BLaER1 treated with 17β-estradiol and CSF1 and Interleukin-3, amounts not matched to agents 10 nM and 100 nM (cell line): ENCODE data around the gene TUSC2.

Source experiments
- H3K27ac ChIP-seq, 11 experiments: shearing (Covaris generic); formaldehyde crosslinking; 2 replicates each; pipeline ENCODE4 v1.8.1; 2022
- H3K27me3 ChIP-seq, 11 experiments: shearing (Covaris generic); formaldehyde crosslinking; 2 replicates each; pipeline ENCODE4 v1.8.1; 2022
- H3K36me3 ChIP-seq, 11 experiments: shearing (Covaris generic); formaldehyde crosslinking; 2 replicates each; pipeline ENCODE4 v1.8.1; 2022
- H3K4me1 ChIP-seq, 10 experiments: shearing (Covaris generic); formaldehyde crosslinking; 2 replicates each; pipeline ENCODE4 v1.8.1; 2022
- H3K4me2 ChIP-seq, 11 experiments: shearing (Covaris generic); formaldehyde crosslinking; 2 replicates each; pipeline ENCODE4 v1.8.1; 2022
- H3K4me3 ChIP-seq, 10 experiments: shearing (Covaris generic); formaldehyde crosslinking; 2 replicates each; pipeline ENCODE4 v1.8.1; 2022
- H3K9ac ChIP-seq, 11 experiments: shearing (Covaris generic); formaldehyde crosslinking; 2 replicates each; pipeline ENCODE4 v1.8.1; 2022
- H3K9me3 ChIP-seq, 11 experiments: shearing (Covaris generic); formaldehyde crosslinking; replicated peaks in 1 of 11; 2 replicates each; pipeline ENCODE4 v1.8.1; 2022
- H4K20me1 ChIP-seq, 11 experiments: shearing (Covaris generic); formaldehyde crosslinking; 2 replicates each; pipeline ENCODE4 v1.8.1; 2022
- Cebpa-rat ChIP-seq, 11 experiments: shearing (Covaris generic); IDR thresholded peaks; 2 replicates each; pipeline ENCODE4 v1.8.1; 2022

TUSC2 gene

DNA sequence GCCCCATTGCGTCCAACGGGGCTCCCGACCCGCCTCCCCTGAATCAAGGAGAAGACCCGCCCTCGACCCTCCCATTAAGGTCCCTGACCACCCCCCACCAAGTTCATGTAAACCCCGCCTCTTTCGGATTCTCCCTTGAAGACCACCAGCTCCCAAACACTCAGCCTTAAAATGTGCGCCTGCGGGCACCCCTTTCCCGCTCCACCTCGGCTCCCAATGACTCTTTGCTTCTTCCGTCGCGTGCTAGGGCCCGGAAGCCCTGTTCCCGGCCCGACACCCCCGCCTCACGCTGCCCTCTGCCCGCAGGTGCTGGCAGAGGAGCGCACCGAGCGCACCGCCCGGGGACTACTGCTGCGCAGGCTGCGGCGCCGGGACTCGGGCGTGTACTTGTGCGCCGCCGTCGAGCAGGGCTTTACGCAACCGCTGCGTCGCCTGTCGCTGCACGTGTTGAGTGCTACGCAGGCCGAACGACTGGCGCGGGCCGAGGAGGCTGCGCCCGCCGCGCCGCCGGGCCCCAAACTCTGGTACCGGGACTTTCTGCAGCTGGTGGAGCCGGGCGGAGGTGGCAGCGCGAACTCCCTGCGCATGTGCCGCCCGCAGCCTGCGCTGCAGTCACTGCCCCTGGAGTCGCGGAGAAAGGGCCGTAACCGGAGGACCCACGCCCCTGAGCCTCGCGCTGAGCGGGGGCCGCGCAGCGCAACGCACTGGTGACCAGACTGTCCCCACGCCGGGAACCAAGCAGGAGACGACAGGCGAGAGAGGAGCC is 51.8 kb downstream of the TUSC2 start:
- H3K27me3 ChIP-seq = peaks cover 65 to 72% (median 68%) of the 10 kb centered on the region in 11 experiments
- peaks cover 0 to 62% (median 36%) of the 10 kb centered on the region in 11 experiments; a peak in 14 of 22 replicates for H4K20me1 ChIP-seq
- TF ChIP-seq Cebpa-rat (IDR thresholded peaks at IDR 0.05) = no peak
- peak overlapping the region in 5 of 10 experiments; percentile 13 to 31 (median 19); a peak in 5 of 20 replicates for H3K4me3 ChIP-seq
- H3K4me1 ChIP-seq = peaks cover 7 to 38% (median 28%) of the 10 kb centered on the region in 10 experiments; a peak in 18 of 20 replicates
- H3K9me3 ChIP-seq = no peaks in the 10 kb centered on the region
- no peaks in the 10 kb centered on the region for H3K36me3 ChIP-seq
- H3K4me2 ChIP-seq = peak overlapping the region in 10 of 11 experiments; percentile 4 to 55 (median 48); a peak in 19 of 22 replicates
- H3K27ac ChIP-seq = no peak overlapping the region
- no peak overlapping the region for H3K9ac ChIP-seq

DNA sequence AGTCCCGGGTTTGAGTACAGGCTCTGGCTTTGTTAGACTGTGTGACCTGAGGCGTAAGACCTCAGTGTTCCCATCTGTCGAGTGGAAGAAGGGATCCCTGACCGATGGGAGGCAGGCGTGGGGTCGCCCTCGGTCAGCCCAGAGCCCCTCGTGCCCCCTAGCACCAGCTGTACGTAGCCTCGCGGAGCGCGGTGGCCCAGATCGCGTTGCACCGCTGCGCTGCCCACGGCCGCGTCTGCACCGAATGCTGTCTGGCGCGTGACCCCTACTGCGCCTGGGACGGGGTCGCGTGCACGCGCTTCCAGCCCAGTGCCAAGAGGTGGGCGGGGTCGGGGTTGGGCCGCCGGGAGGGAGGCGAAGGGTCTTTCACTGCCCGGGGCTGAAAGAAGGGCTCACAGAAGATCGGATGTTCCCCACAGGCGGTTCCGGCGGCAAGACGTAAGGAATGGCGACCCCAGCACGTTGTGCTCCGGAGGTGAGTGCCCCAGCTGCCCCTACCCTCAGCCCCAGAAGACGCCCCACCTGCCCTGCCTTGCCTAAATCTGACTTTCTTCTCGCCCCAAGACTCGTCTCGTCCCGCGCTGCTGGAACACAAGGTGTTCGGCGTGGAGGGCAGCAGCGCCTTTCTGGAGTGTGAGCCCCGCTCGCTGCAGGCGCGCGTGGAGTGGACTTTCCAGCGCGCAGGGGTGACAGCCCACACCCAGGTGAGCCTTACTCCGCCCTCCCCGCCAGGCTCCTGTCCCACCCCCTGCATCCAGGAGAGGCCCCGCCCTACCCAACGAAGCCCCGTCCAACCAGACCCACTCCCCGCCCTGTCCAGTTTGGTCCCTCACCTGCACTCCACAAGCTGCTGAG is 52.7 kb downstream of the TUSC2 start:
- Histone ChIP-seq H3K9ac (0 out of 22 replicates have a peak overlapping the region, but pooled peaks of 1 of the 11 experiments have one; percentile 7), H3K9me3 (no peaks in the 10 kb centered on the region), H4K20me1 (peaks cover 0 to 62% (median 36%) of the 10 kb centered on the region in 11 experiments; a peak in 14 of 22 replicates), H3K4me3 (peak overlapping the region in 6 of 10 experiments; percentile 19 to 48 (median 26); a peak in 8 of 20 replicates), H3K27me3 (peaks cover 65 to 72% (median 68%) of the 10 kb centered on the region in 11 experiments), H3K4me1 (peaks cover 7 to 39% (median 28%) of the 10 kb centered on the region in 10 experiments; a peak in 17 of 20 replicates), H3K27ac (no peak overlapping the region), H3K4me2 (peak overlapping the region; percentile 26 to 65 (median 48); a peak in 19 of 22 replicates), H3K36me3 (no peaks in the 10 kb centered on the region)
- TF ChIP-seq Cebpa-rat (IDR thresholded peaks at IDR 0.05) = no peak
